Keratinocyte (primary cell): ENCODE data around the gene BCAR3. TPM values are rescaled to one million over a fixed set of nuclear protein-coding genes. Genes with fewer than 3 reads are reported as not detected.
A peak's percentile ranks its signal among the peaks of the same experiment; 100 is the strongest.

Experiments used
- DNase-seq: peaks from one replicate; pipeline ENCODE4 v3.0.0-alpha.2; 2011; ENCODE audit warnings: low read depth, missing footprints, low spot score
- FAIRE-seq: peaks from 2 replicates; lab custom pipeline; 2011; peaks lifted over from hg19 to GRCh38; lab: Jason Lieb, UNC
- H2AFZ ChIP-seq: 2 replicates; pipeline ENCODE4 v1.6.0; 2012; ENCODE audit warnings: low read length, control low read depth, inconsistent platforms; ENCODE audit not compliant: control insufficient read depth
- H3K27ac ChIP-seq: 2 replicates; pipeline ENCODE4 v1.5.1; 2011; ENCODE audit warnings: low read length; ENCODE audit not compliant: control insufficient read depth, insufficient read depth
- H3K27me3 ChIP-seq: 3 replicates; pipeline ENCODE4 v1.6.0; 2011; ENCODE audit warnings: low read length; ENCODE audit not compliant: control insufficient read depth, insufficient read depth; ENCODE audit errors: extremely low read depth
- H3K36me3 ChIP-seq, 2 experiments: 2 replicates in 1 of 2; 3 replicates in 1 of 2; pipeline ENCODE4 v1.5.1; 2011; ENCODE audit warnings: low read length in 2 of 2, mild to moderate bottlenecking in 1 of 2; ENCODE audit not compliant: control insufficient read depth in 2 of 2, insufficient read depth in 2 of 2; ENCODE audit errors: extremely low read depth in 1 of 2
- H3K4me1 ChIP-seq: 3 replicates; pipeline ENCODE4 v1.5.1; 2011; ENCODE audit warnings: low read length; ENCODE audit not compliant: control insufficient read depth, insufficient read depth; ENCODE audit errors: extremely low read depth
- H3K4me2 ChIP-seq: 3 replicates; pipeline ENCODE4 v1.6.0; 2011; ENCODE audit warnings: low read depth, low read length; ENCODE audit not compliant: control insufficient read depth, insufficient read depth; ENCODE audit errors: extremely low read depth
- H3K4me3 ChIP-seq, 3 experiments: fragments of 200-600 bp in 1 of 3; sonication (generic) in 1 of 3; 2 replicates in 2 of 3; 3 replicates in 1 of 3; pipeline ENCODE4 v1.5.1; 2011 to 2016; ENCODE audit warnings: low read length in 3 of 3, mild to moderate bottlenecking in 3 of 3, control low read depth in 2 of 3, inconsistent platforms in 1 of 3, low read depth in 1 of 3, mixed read lengths in 1 of 3, mixed run types in 1 of 3, moderate library complexity in 1 of 3; ENCODE audit not compliant: control insufficient read depth in 2 of 3, insufficient read depth in 2 of 3; ENCODE audit errors: extremely low read depth in 1 of 3
- H3K79me2 ChIP-seq: 2 replicates; pipeline ENCODE4 v1.6.0; 2012; ENCODE audit warnings: low read length; ENCODE audit not compliant: control insufficient read depth, insufficient read depth
- H3K9ac ChIP-seq: 3 replicates; pipeline ENCODE4 v1.6.0; 2011; ENCODE audit warnings: low read length; ENCODE audit not compliant: control insufficient read depth, insufficient read depth; ENCODE audit errors: extremely low read depth
- H3K9me1 ChIP-seq: 3 replicates; pipeline ENCODE4 v1.6.0; 2011; ENCODE audit warnings: low read length; ENCODE audit not compliant: control insufficient read depth, insufficient read depth; ENCODE audit errors: extremely low read depth
- H3K9me3 ChIP-seq: 2 replicates; pipeline ENCODE4 v1.5.1; 2012; ENCODE audit warnings: low read depth, low read length; ENCODE audit not compliant: control insufficient read depth
- H4K20me1 ChIP-seq: 3 replicates; pipeline ENCODE4 v1.6.0; 2011; ENCODE audit warnings: low read length; ENCODE audit not compliant: control insufficient read depth, insufficient read depth; ENCODE audit errors: extremely low read depth
- CTCF ChIP-seq, 3 experiments: IDR thresholded peaks in 1 of 3; conservative IDR thresholded peaks in 1 of 3; optimal IDR thresholded peaks in 1 of 3; 2 replicates in 2 of 3; 3 replicates in 1 of 3; pipeline versions ENCODE3 to v1.5.1; 2011; ENCODE audit warnings: low read length in 3 of 3, mild to moderate bottlenecking in 3 of 3, moderate library complexity in 2 of 3, control low read depth in 1 of 3, inconsistent platforms in 1 of 3; ENCODE audit not compliant: insufficient read depth in 2 of 3; ENCODE audit errors: extremely low read depth in 1 of 3
- EZH2 ChIP-seq: IDR thresholded peaks from one replicate; pipeline ENCODE4 v1.6.1; 2012; ENCODE audit warnings: inconsistent platforms, mild to moderate bottlenecking, low read length, moderate library complexity
- dilution Hi-C: fragments of 300-500 bp; cut with MboI; formaldehyde crosslinking; loops from one replicate; pipeline ENCODE4 v1.7.0; 2020; ENCODE audit warnings: low sequenced_read_pairs; ENCODE audit not compliant: extremely low pct_ligation_motif_present
- polyA plus RNA-seq, 5 experiments: library from polyadenylated mRNA; depleted of rRNA in 3 of 5; stranded (reverse) in 3 of 5; stranded (forward) in 1 of 5; unstranded in 1 of 5; fragments of >200 nt; gene quantifications; 1 replicate in 1 of 5; 2 replicates in 3 of 5; 3 replicates in 1 of 5; pipeline versions ENCODE4 v1.2.1 to v1.2.3, GENCODE V29; 2011 to 2012; ENCODE audit warnings: missing spikeins in 2 of 5, low read depth in 1 of 5, low replicate concordance in 1 of 5

Gene BCAR3
- polyA plus RNA-seq, 1 donor (not counting 4 experiments of a cell fraction or from before 2014, with no cell fraction given): 77.2 TPM

- Histone ChIP-seq H3K79me2 (peaks cover 99% of the 10 kb centered on the region), H3K27ac (peak overlapping the region; percentile 54), H3K9me1 (peaks cover 21% of the 10 kb centered on the region), H3K36me3 (peaks cover 19 to 24% of the 10 kb centered on the region in 2 experiments), H2AFZ (no peak overlapping the region), H3K9ac (no peak overlapping the region), H3K4me3 (no peak overlapping the region), H3K27me3 (no peaks in the 10 kb centered on the region), H3K4me1 (peaks cover 58% of the 10 kb centered on the region), H3K9me3 (no peaks in the 10 kb centered on the region), H4K20me1 (peaks cover 91% of the 10 kb centered on the region), H3K4me2 (no peak overlapping the region)
- FAIRE-seq (no peak), DNase-seq (no peak)
- dilution Hi-C loops: no loop called here
- no peak for TF ChIP-seq EZH2
- no peak for TF ChIP-seq CTCF (optimal IDR thresholded peaks at IDR 0.05 in 1 of 3, IDR thresholded peaks at IDR 0.05 in 1 of 3, conservative IDR thresholded peaks at IDR 0.05 in 1 of 3; ENCODE audit: extremely low read depth in 1 of 3, insufficient read depth in 2 of 3, low read length in 3 of 3)
These were observed 76.5 kb downstream of the BCAR3 start for GRCh38 chr1:93605026-93605568.

DNA sequence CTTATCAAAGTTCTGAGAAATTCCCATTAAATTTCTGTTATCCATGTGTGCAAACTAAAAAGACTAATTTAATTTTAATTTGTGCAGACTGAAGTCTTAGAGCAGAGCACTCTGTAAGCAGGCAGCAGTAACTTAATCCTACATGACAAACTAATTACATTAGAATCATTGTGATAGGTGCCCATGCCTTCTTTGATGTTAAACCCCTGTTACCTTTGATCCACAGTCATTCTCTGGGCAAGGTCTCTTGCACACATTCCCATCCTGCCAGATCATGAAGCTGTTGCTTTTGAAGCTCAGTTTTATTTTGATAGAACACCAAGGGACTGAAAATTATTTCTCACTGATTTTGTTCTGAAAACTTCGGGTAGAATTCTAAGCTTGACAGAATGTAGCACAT is 77.2 kb downstream of the BCAR3 start:
- FAIRE-seq: peak; percentile 5
- Histone ChIP-seq H3K27ac (no peak overlapping the region), H3K9ac (no peak overlapping the region)

More for the DNA sequence above, 77.2 kb downstream of the BCAR3 start:
- H3K79me2 ChIP-seq: peaks cover 99% of the 10 kb centered on the region
- H4K20me1 ChIP-seq: peaks cover 93% of the 10 kb centered on the region
- H3K9me1 ChIP-seq: peaks cover 16% of the 10 kb centered on the region
- dilution Hi-C loops: no loop called here
- peaks cover 19 to 31% of the 10 kb centered on the region in 2 experiments for H3K36me3 ChIP-seq
- peaks cover 58% of the 10 kb centered on the region for H3K4me1 ChIP-seq
- no peak for DNase-seq
- no peak overlapping the region for H3K4me3 ChIP-seq
- H2AFZ ChIP-seq: no peak overlapping the region
- no peaks in the 10 kb centered on the region for H3K27me3 ChIP-seq
- no peaks in the 10 kb centered on the region for H3K9me3 ChIP-seq
- TF ChIP-seq CTCF (optimal IDR thresholded peaks at IDR 0.05 in 1 of 3, IDR thresholded peaks at IDR 0.05 in 1 of 3, conservative IDR thresholded peaks at IDR 0.05 in 1 of 3; ENCODE audit: extremely low read depth in 1 of 3, insufficient read depth in 2 of 3, low read length in 3 of 3): no peak
- no peak for TF ChIP-seq EZH2
- H3K4me2 ChIP-seq: no peak overlapping the region
